ENCODE results near the gene ZFP69.
"Not testable (repeated sequence)": the region's sequence is repeated elsewhere in the genome, so short reads cannot be mapped to it uniquely, and the experiment has no call there.

Gene ZFP69

DNA sequence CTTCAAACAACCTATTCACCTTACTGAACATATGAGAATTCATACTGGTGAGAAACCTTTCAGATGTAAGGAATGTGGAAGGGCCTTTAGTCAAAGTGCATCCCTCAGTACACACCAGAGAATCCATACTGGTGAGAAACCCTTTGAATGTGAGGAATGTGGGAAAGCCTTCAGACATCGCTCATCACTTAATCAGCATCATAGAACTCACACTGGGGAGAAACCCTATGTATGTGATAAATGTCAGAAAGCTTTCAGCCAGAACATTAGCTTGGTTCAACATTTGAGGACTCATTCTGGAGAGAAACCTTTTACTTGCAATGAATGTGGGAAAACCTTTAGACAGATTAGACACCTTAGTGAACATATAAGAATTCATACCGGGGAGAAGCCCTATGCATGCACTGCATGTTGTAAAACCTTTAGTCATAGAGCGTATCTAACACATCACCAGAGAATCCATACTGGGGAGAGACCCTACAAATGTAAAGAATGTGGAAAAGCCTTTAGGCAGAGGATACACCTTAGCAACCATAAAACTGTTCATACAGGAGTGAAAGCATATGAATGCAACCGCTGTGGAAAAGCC, 18.3 kb downstream of the ZFP69 start (continued):
- TF ChIP-seq, protein P1, sequence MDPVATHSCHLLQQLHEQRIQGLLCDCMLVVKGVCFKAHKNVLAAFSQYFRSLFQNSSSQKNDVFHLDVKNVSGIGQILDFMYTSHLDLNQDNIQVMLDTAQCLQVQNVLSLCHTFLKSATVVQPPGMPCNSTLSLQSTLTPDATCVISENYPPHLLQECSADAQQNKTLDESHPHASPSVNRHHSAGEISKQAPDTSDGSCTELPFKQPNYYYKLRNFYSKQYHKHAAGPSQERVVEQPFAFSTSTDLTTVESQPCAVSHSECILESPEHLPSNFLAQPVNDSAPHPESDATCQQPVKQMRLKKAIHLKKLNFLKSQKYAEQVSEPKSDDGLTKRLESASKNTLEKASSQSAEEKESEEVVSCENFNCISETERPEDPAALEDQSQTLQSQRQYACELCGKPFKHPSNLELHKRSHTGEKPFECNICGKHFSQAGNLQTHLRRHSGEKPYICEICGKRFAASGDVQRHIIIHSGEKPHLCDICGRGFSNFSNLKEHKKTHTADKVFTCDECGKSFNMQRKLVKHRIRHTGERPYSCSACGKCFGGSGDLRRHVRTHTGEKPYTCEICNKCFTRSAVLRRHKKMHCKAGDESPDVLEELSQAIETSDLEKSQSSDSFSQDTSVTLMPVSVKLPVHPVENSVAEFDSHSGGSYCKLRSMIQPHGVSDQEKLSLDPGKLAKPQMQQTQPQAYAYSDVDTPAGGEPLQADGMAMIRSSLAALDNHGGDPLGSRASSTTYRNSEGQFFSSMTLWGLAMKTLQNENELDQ (tag by site-specific recombination; IDR thresholded peaks at IDR 0.05; ENCODE audit: low read depth), result no peak

- H3K4me1 ChIP-seq (ENCODE audit: control insufficient read depth, insufficient read depth, low read length); H3K27ac ChIP-seq (ENCODE audit: extremely low read depth, low read depth, low read length); H3K9me3 ChIP-seq (ENCODE audit: control insufficient read depth, insufficient read depth, low read depth, low read length); H3K4me3 ChIP-seq (ENCODE audit: low read depth, low read length); CTCF ChIA-PET: not testable (repeated sequence)
- POLR2A ChIA-PET, result interaction anchor here (1.1 kb wide), 1 partner anchor 160 kb away, joined by 3 read pairs; no protein-coding TSS in a partner anchor
- H3K36me3 ChIP-seq (ENCODE audit: control insufficient read depth in 2 of 2, insufficient read depth in 1 of 2, low read length in 2 of 2), result peaks cover 0 to 19% of the 10 kb centered on the region in 2 experiments; a peak in 2 of 3 replicates
Measured at GRCh38 chr1:40502651-40503050, 25.6 kb downstream of the ZFP69 start.

DNA sequence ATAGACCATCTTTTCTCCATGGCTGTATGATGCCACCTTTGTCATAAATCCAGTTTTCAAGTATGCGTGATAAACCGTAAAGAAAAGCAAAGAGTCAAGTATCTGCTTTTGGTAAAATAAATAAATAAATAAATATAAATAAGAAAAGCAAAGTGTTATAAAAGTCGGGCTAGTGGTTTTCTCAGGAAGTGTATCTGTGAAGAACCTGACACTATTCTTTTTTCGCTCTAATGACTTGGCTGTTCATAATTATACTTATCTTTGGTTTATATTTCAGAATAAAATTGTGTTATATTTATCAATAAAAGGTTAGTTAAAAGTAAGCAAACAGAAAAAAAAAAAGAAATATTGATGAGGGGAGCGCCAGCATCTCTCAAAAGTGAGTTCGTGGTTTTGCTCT, 30.9 kb downstream of the ZFP69 start:
- POLR2A ChIA-PET, result interaction anchor here (0.7 to 2.2 kb wide), 7 partner anchors 9 to 472 kb away, joined by 3 to 17 read pairs (median 3); partner anchors contain the start of genes ZFP69, ZFP69B and ZNF684

More for the DNA sequence above, 30.9 kb downstream of the ZFP69 start:
- peak overlapping the region; percentile 69 for H3K4me3 ChIP-seq (ENCODE audit: low read depth, low read length)
- no peaks in the 10 kb centered on the region for H3K4me1 ChIP-seq (ENCODE audit: control insufficient read depth, insufficient read depth, low read length)
- H3K36me3 ChIP-seq (ENCODE audit: control insufficient read depth in 2 of 2, insufficient read depth in 1 of 2, low read length in 2 of 2), result peaks cover 0 to 33% of the 10 kb centered on the region in 2 experiments; a peak in 2 of 3 replicates
- no peaks in the 10 kb centered on the region; the same call in 1 of the 2 replicates for H3K9me3 ChIP-seq (ENCODE audit: control insufficient read depth, insufficient read depth, low read depth, low read length)
- CTCF ChIA-PET, result interaction anchor here (1.6 kb wide), 1 partner anchor 24 kb away, joined by 4 read pairs; no protein-coding TSS in a partner anchor
- TF ChIP-seq ZNF518A (tag by site-specific recombination; conservative IDR thresholded peaks at IDR 0.05; ENCODE audit: low read depth), result no peak
- TF ChIP-seq ZNF571 (tag by site-specific recombination; IDR thresholded peaks at IDR 0.05), result no peak
- TF ChIP-seq ZNF133 (tag by site-specific recombination; IDR thresholded peaks at IDR 0.05), result no peak
- TF ChIP-seq ZNF830 (tag by site-specific recombination; IDR thresholded peaks at IDR 0.05; ENCODE audit: low read depth), result no peak
- TF ChIP-seq ZNF174 (tag by site-specific recombination; IDR thresholded peaks at IDR 0.05), result no peak
- no peak for TF ChIP-seq ZNF292 (tag by site-specific recombination; IDR thresholded peaks at IDR 0.05; ENCODE audit: borderline replicate concordance, low read depth)
- TF ChIP-seq ZNF341 (tag by site-specific recombination; IDR thresholded peaks at IDR 0.05; ENCODE audit: low read depth), result no peak
- TF ChIP-seq ZNF768 (tag by site-specific recombination; IDR thresholded peaks at IDR 0.05), result no peak
- no peak for TF ChIP-seq HOXD13 (CRISPR knock-in tag; IDR thresholded peaks at IDR 0.05; ENCODE audit: borderline replicate concordance)
- TF ChIP-seq, protein P2, sequence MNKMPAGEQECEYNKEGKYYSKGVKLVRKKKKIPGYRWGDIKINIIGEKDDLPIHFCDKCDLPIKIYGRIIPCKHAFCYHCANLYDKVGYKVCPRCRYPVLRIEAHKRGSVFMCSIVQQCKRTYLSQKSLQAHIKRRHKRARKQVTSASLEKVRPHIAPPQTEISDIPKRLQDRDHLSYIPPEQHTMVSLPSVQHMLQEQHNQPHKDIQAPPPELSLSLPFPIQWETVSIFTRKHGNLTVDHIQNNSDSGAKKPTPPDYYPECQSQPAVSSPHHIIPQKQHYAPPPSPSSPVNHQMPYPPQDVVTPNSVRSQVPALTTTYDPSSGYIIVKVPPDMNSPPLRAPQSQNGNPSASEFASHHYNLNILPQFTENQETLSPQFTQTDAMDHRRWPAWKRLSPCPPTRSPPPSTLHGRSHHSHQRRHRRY (tag by site-specific recombination; IDR thresholded peaks at IDR 0.05), result no peak
- no peak for TF ChIP-seq ZNF114 (tag by site-specific recombination; IDR thresholded peaks at IDR 0.05)
- peak overlapping the region; percentile 26; the same call in 1 of the 2 replicates for H3K27ac ChIP-seq (ENCODE audit: extremely low read depth, low read depth, low read length)
